ELF-1 (cell line): ENCODE measurements around the gene GAB1.

Experiments
- DNase-seq: peaks from one replicate; pipeline ENCODE4 v3.0.0-alpha.2; 2016; ENCODE audit warnings: low read depth, low spot score

Gene GAB1

GRCh38 chr4:143411527-143412419, 75.1 kb downstream of the GAB1 start:
- DNase-seq: no peak

- DNase-seq: no peak
Measured at GRCh38 chr4:143412420-143412758, 75.7 kb downstream of the GAB1 start.

- DNase-seq: no peak
Measured at GRCh38 chr4:143417679-143418403, 81.2 kb downstream of the GAB1 start.

- no peak for DNase-seq
Measured at GRCh38 chr4:143420227-143420626, 83.6 kb downstream of the GAB1 start.

GRCh38 chr4:143421609-143422008, 84.9 kb downstream of the GAB1 start:
- DNase-seq: no peak

GRCh38 chr4:143424276-143424675, 87.6 kb downstream of the GAB1 start:
- no peak for DNase-seq

- DNase-seq: peak; percentile 65
Measured at GRCh38 chr4:143431526-143432257, 95.0 kb downstream of the GAB1 start.

GRCh38 chr4:143432258-143432591, 95.5 kb downstream of the GAB1 start:
- DNase-seq: no peak

- DNase-seq: no peak
Measured at GRCh38 chr4:143433231-143433630, 96.6 kb downstream of the GAB1 start.

- DNase-seq: no peak
Measured at GRCh38 chr4:143435955-143436354, 99.3 kb downstream of the GAB1 start.

- no peak for DNase-seq
Measured at GRCh38 chr4:143437476-143437875, 100.8 kb downstream of the GAB1 start.

GRCh38 chr4:143437937-143438336, 101.3 kb downstream of the GAB1 start:
- no peak for DNase-seq

GRCh38 chr4:143438710-143439109, 102.0 kb downstream of the GAB1 start:
- DNase-seq: no peak

- no peak for DNase-seq
Measured at GRCh38 chr4:143441109-143441508, 104.4 kb downstream of the GAB1 start.

GRCh38 chr4:143441678-143442077, 105.0 kb downstream of the GAB1 start:
- DNase-seq: no peak

- DNase-seq: no peak
Measured at GRCh38 chr4:143443728-143444127, 107.1 kb downstream of the GAB1 start.

- no peak for DNase-seq
Measured at GRCh38 chr4:143451186-143451585, 114.5 kb downstream of the GAB1 start.

- no peak for DNase-seq
Measured at GRCh38 chr4:143455211-143455610, 118.5 kb downstream of the GAB1 start.

GRCh38 chr4:143458966-143459365, 122.3 kb downstream of the GAB1 start:
- DNase-seq: no peak

GRCh38 chr4:143473334-143474126, 136.9 kb downstream of the GAB1 start:
- DNase-seq: no peak

GRCh38 chr4:143477487-143477886, 140.8 kb downstream of the GAB1 start:
- DNase-seq: no peak

- DNase-seq: no peak
Measured at GRCh38 chr4:143481361-143481760, 144.7 kb downstream of the GAB1 start.
